Mesendoderm (in vitro differentiated cells): ENCODE measurements around the gene CLDN1.
A peak's percentile ranks its signal among the peaks of the same experiment; 100 is the strongest.

Source experiments
- DNase-seq: peaks from one replicate; pipeline ENCODE4 v3.0.0; 2013
- H2AK5ac ChIP-seq: 2 replicates; pipeline ENCODE4 v1.6.1; 2013; ENCODE audit warnings: low read length, inconsistent platforms
- H2BK120ac ChIP-seq: 2 replicates; pipeline ENCODE4 v1.6.1; 2013; ENCODE audit warnings: low read depth, mild to moderate bottlenecking, low read length, moderate library complexity, mixed read lengths
- H2BK15ac ChIP-seq: replicated peaks from 2 replicates; pipeline ENCODE4 v1.6.1; 2013; ENCODE audit warnings: low read depth, mild to moderate bottlenecking, moderate library complexity
- H2BK5ac ChIP-seq: 2 replicates; pipeline ENCODE4 v1.6.1; 2013; ENCODE audit warnings: low read length, inconsistent platforms
- H3K18ac ChIP-seq: 2 replicates; pipeline ENCODE4 v1.6.1; 2013; ENCODE audit warnings: mild to moderate bottlenecking, low read length, mixed read lengths
- H3K23ac ChIP-seq: one replicate; pipeline ENCODE4 v1.6.1; 2013; ENCODE audit warnings: low read length
- H3K27ac ChIP-seq: 2 replicates; pipeline ENCODE4 v1.5.1; 2013; ENCODE audit warnings: low read depth, mild to moderate bottlenecking, inconsistent platforms, low read length, moderate library complexity
- H3K27me3 ChIP-seq: 2 replicates; pipeline ENCODE4 v1.6.1; 2013; ENCODE audit warnings: low read length, control low read depth, mild to moderate bottlenecking, inconsistent platforms; ENCODE audit not compliant: insufficient read depth, poor library complexity
- H3K36me3 ChIP-seq: 2 replicates; pipeline ENCODE4 v1.6.1; 2013; ENCODE audit warnings: low read length, inconsistent platforms; ENCODE audit not compliant: control insufficient read depth, insufficient read depth
- H3K4ac ChIP-seq: one replicate; pipeline ENCODE4 v1.6.1; 2013; ENCODE audit warnings: low read depth, mild to moderate bottlenecking, low read length, moderate library complexity
- H3K4me1 ChIP-seq: 2 replicates; pipeline ENCODE4 v1.6.1; 2013; ENCODE audit warnings: low read depth, low read length, inconsistent platforms; ENCODE audit not compliant: control insufficient read depth
- H3K4me2 ChIP-seq: 2 replicates; pipeline ENCODE4 v1.6.1; 2013; ENCODE audit warnings: low read length
- H3K4me3 ChIP-seq: 2 replicates; pipeline ENCODE4 v1.5.1; 2013; ENCODE audit warnings: mild to moderate bottlenecking, low read length
- H3K56ac ChIP-seq: one replicate; pipeline ENCODE4 v1.6.1; 2013; ENCODE audit warnings: low read length
- H3K79me1 ChIP-seq: 2 replicates; pipeline ENCODE4 v1.6.1; 2013; ENCODE audit warnings: low read length, inconsistent platforms
- H3K79me2 ChIP-seq: 2 replicates; pipeline ENCODE4 v1.6.1; 2013; ENCODE audit warnings: mild to moderate bottlenecking, low read length; ENCODE audit not compliant: control insufficient read depth, insufficient read depth
- H3K9ac ChIP-seq: 2 replicates; pipeline ENCODE4 v1.6.1; 2013; ENCODE audit warnings: low read length, inconsistent platforms
- H4K5ac ChIP-seq: one replicate; pipeline ENCODE4 v1.6.1; 2013; ENCODE audit warnings: low read length
- H4K8ac ChIP-seq: one replicate; pipeline ENCODE4 v1.6.1; 2013; ENCODE audit warnings: low read depth, mild to moderate bottlenecking, control low read depth, low read length, moderate library complexity
- WGBS: extraction: QIAGEN DNeasy Blood & Tissue Kit; methylation state at CpG from one replicate; pipeline ENCODE4 v1.1.7; 2013; ENCODE audit warnings: low lambda C conversion rate, missing lambda C conversion rate; ENCODE audit not compliant: insufficient coverage; ENCODE audit errors: extremely low coverage; 5-methylcytosine and 5-hydroxymethylcytosine counted together

The CLDN1 gene

GRCh38 chr3:190339130-190339529 is 16.9 kb upstream of the CLDN1 start:
- Histone ChIP-seq H3K4me1 (no peaks in the 10 kb centered on the region), H3K4ac (no peak overlapping the region), H3K23ac (no peak overlapping the region), H3K4me2 (no peak overlapping the region), H2BK5ac (no peak overlapping the region), H3K27ac (no peak overlapping the region), H2AK5ac (no peak overlapping the region), H3K79me2 (no peaks in the 10 kb centered on the region), H3K27me3 (no peaks in the 10 kb centered on the region), H3K56ac (no peak overlapping the region), H3K36me3 (no peaks in the 10 kb centered on the region), H4K8ac (no peak overlapping the region), H3K9ac (no peak overlapping the region), H3K4me3 (no peak overlapping the region), H2BK15ac (no peak overlapping the region), H2BK120ac (no peak overlapping the region), H4K5ac (no peak overlapping the region), H3K79me1 (no peaks in the 10 kb centered on the region), H3K18ac (no peak overlapping the region)
- DNase-seq: peak; percentile 34

GRCh38 chr3:190338717-190339116 is 16.5 kb upstream of the CLDN1 start:
- Histone ChIP-seq H3K9ac (no peak overlapping the region), H3K23ac (no peak overlapping the region), H2AK5ac (no peak overlapping the region), H2BK5ac (no peak overlapping the region), H4K8ac (no peak overlapping the region), H3K27ac (no peak overlapping the region), H3K27me3 (no peaks in the 10 kb centered on the region), H3K79me1 (no peaks in the 10 kb centered on the region), H3K18ac (no peak overlapping the region), H3K36me3 (no peaks in the 10 kb centered on the region), H2BK120ac (no peak overlapping the region), H3K4me2 (no peak overlapping the region), H2BK15ac (no peak overlapping the region), H3K4ac (no peak overlapping the region), H4K5ac (no peak overlapping the region), H3K56ac (no peak overlapping the region), H3K4me3 (no peak overlapping the region), H3K4me1 (no peaks in the 10 kb centered on the region), H3K79me2 (no peaks in the 10 kb centered on the region)
- DNase-seq: no peak

GRCh38 chr3:190337301-190337700 is 15.1 kb upstream of the CLDN1 start:
- no peak overlapping the region for H3K27ac ChIP-seq
- H3K23ac ChIP-seq: no peak overlapping the region
- no peak for DNase-seq
- no peak overlapping the region for H2BK15ac ChIP-seq
- no peak overlapping the region for H2BK120ac ChIP-seq
- H3K4ac ChIP-seq: no peak overlapping the region
- H3K4me1 ChIP-seq: no peaks in the 10 kb centered on the region
- no peak overlapping the region for H3K56ac ChIP-seq
- no peak overlapping the region for H3K4me3 ChIP-seq
- H3K79me1 ChIP-seq: no peaks in the 10 kb centered on the region
- no peak overlapping the region for H2BK5ac ChIP-seq
- no CpG with 5 or more reads among the region's 5 CpGs for WGBS
- no peak overlapping the region for H2AK5ac ChIP-seq
- H3K27me3 ChIP-seq: no peaks in the 10 kb centered on the region
- H3K18ac ChIP-seq: no peak overlapping the region
- no peak overlapping the region for H4K5ac ChIP-seq
- H3K36me3 ChIP-seq: no peaks in the 10 kb centered on the region
- no peak overlapping the region for H3K4me2 ChIP-seq
- H4K8ac ChIP-seq: no peak overlapping the region
- H3K79me2 ChIP-seq: no peaks in the 10 kb centered on the region
- no peak overlapping the region for H3K9ac ChIP-seq

- Histone ChIP-seq H2BK5ac (no peak overlapping the region), H2BK120ac (no peak overlapping the region), H3K27ac (no peak overlapping the region), H3K4me2 (no peak overlapping the region), H3K18ac (no peak overlapping the region), H3K4me1 (no peaks in the 10 kb centered on the region), H3K4ac (no peak overlapping the region), H3K9ac (no peak overlapping the region), H3K79me1 (no peaks in the 10 kb centered on the region), H3K79me2 (no peaks in the 10 kb centered on the region), H2BK15ac (no peak overlapping the region), H3K56ac (no peak overlapping the region), H3K36me3 (no peaks in the 10 kb centered on the region), H4K8ac (no peak overlapping the region), H3K27me3 (no peaks in the 10 kb centered on the region), H3K23ac (no peak overlapping the region), H3K4me3 (no peak overlapping the region), H2AK5ac (no peak overlapping the region), H4K5ac (no peak overlapping the region)
- no peak for DNase-seq
- WGBS: no CpG with 5 or more reads among the region's 3 CpGs
These were observed 14.4 kb upstream of the CLDN1 start for GRCh38 chr3:190336516-190337189.

GRCh38 chr3:190333961-190334360 is 11.7 kb upstream of the CLDN1 start:
- Histone ChIP-seq H3K56ac (no peak overlapping the region), H3K4ac (no peak overlapping the region), H3K79me1 (no peaks in the 10 kb centered on the region), H3K27ac (no peak overlapping the region), H3K23ac (no peak overlapping the region), H3K27me3 (no peaks in the 10 kb centered on the region), H4K8ac (no peak overlapping the region), H3K4me2 (no peak overlapping the region), H4K5ac (no peak overlapping the region), H2BK120ac (no peak overlapping the region), H3K18ac (no peak overlapping the region), H3K79me2 (no peaks in the 10 kb centered on the region), H3K4me3 (no peak overlapping the region), H3K9ac (no peak overlapping the region), H2BK5ac (no peak overlapping the region), H2BK15ac (no peak overlapping the region), H3K4me1 (no peaks in the 10 kb centered on the region), H2AK5ac (no peak overlapping the region), H3K36me3 (no peaks in the 10 kb centered on the region)
- no peak for DNase-seq
- no CpG with 5 or more reads among the region's 1 CpG for WGBS

GRCh38 chr3:190330936-190331734 is 8.9 kb upstream of the CLDN1 start:
- no CpG with 5 or more reads among the region's 3 CpGs for WGBS
- no peak overlapping the region for H2BK5ac ChIP-seq
- H3K4me1 ChIP-seq: no peaks in the 10 kb centered on the region
- no peak overlapping the region for H3K56ac ChIP-seq
- H3K23ac ChIP-seq: no peak overlapping the region
- H3K9ac ChIP-seq: no peak overlapping the region
- no peaks in the 10 kb centered on the region for H3K79me2 ChIP-seq
- no peaks in the 10 kb centered on the region for H3K36me3 ChIP-seq
- no peak overlapping the region for H3K4me3 ChIP-seq
- no peak overlapping the region for H3K4me2 ChIP-seq
- no peak overlapping the region for H4K8ac ChIP-seq
- no peaks in the 10 kb centered on the region for H3K27me3 ChIP-seq
- DNase-seq: no peak
- no peaks in the 10 kb centered on the region for H3K79me1 ChIP-seq
- H3K18ac ChIP-seq: no peak overlapping the region
- no peak overlapping the region for H2BK15ac ChIP-seq
- H3K4ac ChIP-seq: no peak overlapping the region
- H3K27ac ChIP-seq: no peak overlapping the region
- H2AK5ac ChIP-seq: no peak overlapping the region
- H2BK120ac ChIP-seq: no peak overlapping the region
- no peak overlapping the region for H4K5ac ChIP-seq
